HG02642 (cell line): Measurements from ENCODE around the gene ZNF831.

Experiments used
- ATAC-seq: cut with Tn5 transposase; IDR thresholded peaks from one replicate; pipeline ENCODE4 v1.9.1; 2021; ENCODE audit warnings: mild to moderate bottlenecking; ENCODE audit not compliant: unreplicated experiment, poor library complexity

Gene ZNF831

GRCh38 chr20:59207235-59207634 is 43.6 kb downstream of the ZNF831 start:
- no peak for ATAC-seq

- peak; percentile 64 for ATAC-seq
Observed at GRCh38 chr20:59207742-59208357, 44.2 kb downstream of the ZNF831 start.

- ATAC-seq, result no peak
Observed at GRCh38 chr20:59210186-59210585, 46.6 kb downstream of the ZNF831 start.

GRCh38 chr20:59211208-59211765 is 47.7 kb downstream of the ZNF831 start:
- ATAC-seq, result no peak

GRCh38 chr20:59214073-59214472 is 50.5 kb downstream of the ZNF831 start:
- ATAC-seq, result no peak

- ATAC-seq, result no peak
Observed at GRCh38 chr20:59214606-59215547, 51.3 kb downstream of the ZNF831 start.

GRCh38 chr20:59217173-59217572 is 53.6 kb downstream of the ZNF831 start:
- no peak for ATAC-seq

- no peak for ATAC-seq
Observed at GRCh38 chr20:59217794-59218280, 54.2 kb downstream of the ZNF831 start.

GRCh38 chr20:59219211-59219610 is 55.6 kb downstream of the ZNF831 start:
- ATAC-seq, result no peak

GRCh38 chr20:59220161-59220560 is 56.5 kb downstream of the ZNF831 start:
- no peak for ATAC-seq

GRCh38 chr20:59221049-59221706 is 57.6 kb downstream of the ZNF831 start:
- no peak for ATAC-seq

GRCh38 chr20:59221707-59222252 is 58.2 kb downstream of the ZNF831 start:
- no peak for ATAC-seq

- ATAC-seq, result peak; percentile 85
Observed at GRCh38 chr20:59222253-59223181, 58.9 kb downstream of the ZNF831 start.

- ATAC-seq, result no peak
Observed at GRCh38 chr20:59223182-59223601, 59.6 kb downstream of the ZNF831 start.

- ATAC-seq, result no peak
Observed at GRCh38 chr20:59223750-59224149, 60.1 kb downstream of the ZNF831 start.

GRCh38 chr20:59224236-59224635 is 60.6 kb downstream of the ZNF831 start:
- ATAC-seq, result no peak

GRCh38 chr20:59230385-59230784 is 66.8 kb downstream of the ZNF831 start:
- ATAC-seq, result no peak

- ATAC-seq, result no peak
Observed at GRCh38 chr20:59231124-59231804, 67.6 kb downstream of the ZNF831 start.

- no peak for ATAC-seq
Observed at GRCh38 chr20:59232618-59233017, 69.0 kb downstream of the ZNF831 start.
